ENCODE measurements around the gene KIAA1614. TPM values are rescaled to one million over a fixed set of nuclear protein-coding genes. Genes with fewer than 3 reads are reported as not detected.

KIAA1614 gene
- polyA plus RNA-seq, 4 donors = 0.89 to 2.1 (median 1.4) TPM; not detected in 1

- no peak overlapping the region for H3K27ac ChIP-seq (ENCODE audit: low read depth in 1 of 3, low read length in 2 of 3)
- no peak for FAIRE-seq
- 81 to 85% (median 83%) methylated on average over 8 of the region's 8 CpGs for WGBS, 3 donors
Observed at GRCh38 chr1:180988253-180988752, 75.6 kb downstream of the KIAA1614 start.

DNA sequence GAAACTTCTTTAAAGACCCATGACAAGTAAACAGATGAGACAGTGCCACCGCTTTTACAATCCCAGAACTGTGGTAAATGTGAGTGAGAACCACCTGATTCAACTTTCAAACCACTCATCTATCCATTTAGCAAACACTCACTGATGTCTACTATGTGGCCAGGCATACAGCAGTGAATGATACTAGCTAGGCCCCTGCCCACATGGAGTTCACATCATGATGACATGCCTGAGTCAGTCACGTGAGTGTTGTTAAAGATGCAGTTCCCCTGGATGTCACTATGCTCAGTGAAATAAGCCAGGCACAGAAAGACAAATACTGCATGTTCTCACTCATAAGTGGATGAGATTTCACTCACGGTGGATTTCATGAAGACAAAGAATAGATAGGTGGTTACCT, 81.6 kb downstream of the KIAA1614 start:
- Histone ChIP-seq H3K4me3 (ENCODE audit: low read depth in 1 of 3, low read length in 3 of 3) (no peak overlapping the region), H3K9me3 (ENCODE audit: control insufficient read depth in 2 of 2, insufficient read depth in 1 of 2, low read depth in 1 of 2, low read length in 1 of 2) (no peaks in the 10 kb centered on the region), H3K27me3 (ENCODE audit: control insufficient read depth in 3 of 3, insufficient read depth in 3 of 3, low read length in 3 of 3) (no peaks in the 10 kb centered on the region), H3K36me3 (ENCODE audit: control insufficient read depth in 3 of 3, insufficient read depth in 2 of 3, low read depth in 1 of 3, low read length in 3 of 3) (peaks cover 5 to 29% (median 10%) of the 10 kb centered on the region in 3 donors), H3K4me1 (ENCODE audit: control insufficient read depth in 3 of 3, insufficient read depth in 2 of 3, low read depth in 1 of 3, low read length in 2 of 3) (no peaks in the 10 kb centered on the region), H3K27ac (ENCODE audit: low read depth in 1 of 3, low read length in 2 of 3) (no peak overlapping the region)
- DNase-seq (no peak), FAIRE-seq (no peak)
- WGBS, 3 donors = 80 to 84% (median 82%) methylated on average over 3 of the region's 3 CpGs

More at GRCh38 chr1:180988253-180988752, 75.6 kb downstream of the KIAA1614 start:
- peaks cover 16 to 54% (median 16%) of the 10 kb centered on the region in 3 donors for H3K36me3 ChIP-seq (ENCODE audit: control insufficient read depth in 3 of 3, insufficient read depth in 2 of 3, low read depth in 1 of 3, low read length in 3 of 3)
- H3K9me3 ChIP-seq (ENCODE audit: control insufficient read depth in 2 of 2, insufficient read depth in 1 of 2, low read depth in 1 of 2, low read length in 1 of 2) = no peaks in the 10 kb centered on the region
- H3K27me3 ChIP-seq (ENCODE audit: control insufficient read depth in 3 of 3, insufficient read depth in 3 of 3, low read length in 3 of 3) = no peaks in the 10 kb centered on the region
- no peak overlapping the region for H3K4me3 ChIP-seq (ENCODE audit: low read depth in 1 of 3, low read length in 3 of 3)
- no peak for DNase-seq
- no peaks in the 10 kb centered on the region for H3K4me1 ChIP-seq (ENCODE audit: control insufficient read depth in 3 of 3, insufficient read depth in 2 of 3, low read depth in 1 of 3, low read length in 2 of 3)

- DNase-seq (no peak), FAIRE-seq (no peak)
- Histone ChIP-seq H3K9me3 (ENCODE audit: control insufficient read depth in 2 of 2, insufficient read depth in 1 of 2, low read depth in 1 of 2, low read length in 1 of 2) (no peaks in the 10 kb centered on the region), H3K27ac (ENCODE audit: low read depth in 1 of 3, low read length in 2 of 3) (no peak overlapping the region), H3K27me3 (ENCODE audit: control insufficient read depth in 3 of 3, insufficient read depth in 3 of 3, low read length in 3 of 3) (no peaks in the 10 kb centered on the region), H3K4me1 (ENCODE audit: control insufficient read depth in 3 of 3, insufficient read depth in 2 of 3, low read depth in 1 of 3, low read length in 2 of 3) (no peaks in the 10 kb centered on the region), H3K4me3 (ENCODE audit: low read depth in 1 of 3, low read length in 3 of 3) (no peak overlapping the region), H3K36me3 (ENCODE audit: control insufficient read depth in 3 of 3, insufficient read depth in 2 of 3, low read depth in 1 of 3, low read length in 3 of 3) (peaks cover 2 to 16% (median 5%) of the 10 kb centered on the region in 3 donors)
- 91 to 97% (median 97%) methylated on average over 4 of the region's 4 CpGs for WGBS, 3 donors
Observed at GRCh38 chr1:180997843-180998504, 85.3 kb downstream of the KIAA1614 start.

Other genes with a start within 250 kb of the KIAA1614 start
- gene STX6, start 110.0 kb downstream of the KIAA1614 start, polyA plus RNA-seq = 10 to 100 TPM in 1 of 4 donors, 1 to 10 TPM in 3; 5.4 to 20.1 (median 8.5) TPM
- gene MR1, start 121.1 kb downstream of the KIAA1614 start, polyA plus RNA-seq = 10 to 100 TPM in 1 of 4 donors, 1 to 10 TPM in 3; 1.1 to 17.1 (median 4.6) TPM
- gene IER5, start 175.8 kb downstream of the KIAA1614 start, polyA plus RNA-seq = 1 to 10 TPM; 4.5 to 8.9 (median 6.3) TPM